Calu3 (cell line): Measurements from ENCODE around the gene PTPMT1. TPM values are rescaled to one million over a fixed set of nuclear protein-coding genes. Genes with fewer than 3 reads are reported as not detected.

Experiments used
- BruUV-seq: library from RNA; stranded (reverse); fragments of 400-500 nt; replicated peaks from 2 replicates; lab custom pipeline; 2021; lab: Mats Ljungman, UMichigan
- CTCF ChIA-PET: fragments of 300-600 bp; sonication (Branson Sonifier 250); formaldehyde crosslinking; loops from one replicate; lab custom pipeline; 2022; ENCODE audit warnings: antibody characterized with exemption; lab: Charles Lee
- DNase-seq: peaks from one replicate; pipeline ENCODE4 v3.0.0; 2022
- H3K27ac Mint-ChIP-seq: one replicate; pipeline ENCODE4 v1.8.0; 2022; ENCODE audit warnings: mixed read lengths; ENCODE audit not compliant: unreplicated experiment
- H3K27me3 Mint-ChIP-seq: one replicate; pipeline ENCODE4 v1.8.0; 2022; ENCODE audit warnings: mixed read lengths; ENCODE audit not compliant: unreplicated experiment
- H3K36me3 Mint-ChIP-seq: one replicate; pipeline ENCODE4 v1.8.0; 2022; ENCODE audit warnings: mild to moderate bottlenecking, moderate library complexity, mixed read lengths; ENCODE audit not compliant: insufficient read depth, unreplicated experiment
- H3K4me1 Mint-ChIP-seq: one replicate; pipeline ENCODE4 v1.8.0; 2022; ENCODE audit warnings: mild to moderate bottlenecking, low read depth, mixed read lengths; ENCODE audit not compliant: unreplicated experiment
- H3K4me3 Mint-ChIP-seq: one replicate; pipeline ENCODE4 v1.8.0; 2022; ENCODE audit warnings: mild to moderate bottlenecking, low read depth, moderate library complexity, mixed read lengths; ENCODE audit not compliant: unreplicated experiment
- H3K9me3 Mint-ChIP-seq: one replicate; pipeline ENCODE4 v1.8.0; 2022; ENCODE audit warnings: low read depth, mixed read lengths; ENCODE audit not compliant: unreplicated experiment
- CTCF ChIP-seq: fragments of 200-600 bp; IDR thresholded peaks from one replicate; pipeline ENCODE4 v1.8.0; 2022; ENCODE audit warnings: antibody characterized with exemption; ENCODE audit not compliant: unreplicated experiment
- intact Hi-C: fragments of 100-400 bp; cut with micrococcal nuclease; formaldehyde crosslinking; loops from one replicate; pipeline ENCODE4 v1.10.0; 2022; ENCODE audit not compliant: unreplicated experiment
- total RNA-seq: library from RNA; stranded (reverse); gene quantifications from 2 replicates; pipeline ENCODE4 v1.2.3, GENCODE V29; 2022

PTPMT1 gene
- total RNA-seq, 1 experiment from 2014 or later: 49.7 TPM

- no peaks in the 10 kb centered on the region for H3K36me3 Mint-ChIP-seq
- CTCF ChIA-PET: no interaction called here
- no peaks in the 10 kb centered on the region for H3K9me3 Mint-ChIP-seq
- no peak overlapping the region for H3K4me3 Mint-ChIP-seq
- H3K4me1 Mint-ChIP-seq: no peaks in the 10 kb centered on the region
- no peak for TF ChIP-seq CTCF
- H3K27ac Mint-ChIP-seq: no peak overlapping the region
- intact Hi-C loops: no loop called here
- H3K27me3 Mint-ChIP-seq: peaks cover 50% of the 10 kb centered on the region
- DNase-seq: no peak
- BruUV-seq: no TSS peak
Measured at GRCh38 chr11:47593492-47593933, 28.1 kb downstream of the PTPMT1 start.

- H3K27ac Mint-ChIP-seq: no peak within 1 kb of the TSS
- peaks cover 56% of the 10 kb centered on the region for H3K27me3 Mint-ChIP-seq
- BruUV-seq: no TSS peak
- no peak for TF ChIP-seq CTCF
- DNase-seq: no peak
- no peak within 1 kb of the TSS for H3K4me3 Mint-ChIP-seq
- H3K36me3 Mint-ChIP-seq: no peaks in the 10 kb centered on the region
- H3K4me1 Mint-ChIP-seq: no peaks in the 10 kb centered on the region
- intact Hi-C loops: no loop called here
- H3K9me3 Mint-ChIP-seq: no peaks in the 10 kb centered on the region
- CTCF ChIA-PET: no interaction called here
Measured at GRCh38 chr11:47593934-47594855, 28.8 kb downstream of the PTPMT1 start, which contains the start of gene C1QTNF4. Gene C1QTNF4 (minus strand): TSS chr11:47594411. CDS start chr11:47590810, 3,601 bp downstream.

GRCh38 chr11:47595029-47595428, 29.6 kb downstream of the PTPMT1 start:
- H3K9me3 Mint-ChIP-seq: no peaks in the 10 kb centered on the region
- no peaks in the 10 kb centered on the region for H3K36me3 Mint-ChIP-seq
- DNase-seq: no peak
- CTCF ChIA-PET: no interaction called here
- H3K4me1 Mint-ChIP-seq: no peaks in the 10 kb centered on the region
- H3K27ac Mint-ChIP-seq: no peak overlapping the region
- TF ChIP-seq CTCF: no peak
- H3K27me3 Mint-ChIP-seq: peaks cover 64% of the 10 kb centered on the region
- intact Hi-C loops: no loop called here
- H3K4me3 Mint-ChIP-seq: no peak overlapping the region
- BruUV-seq: no TSS peak

GRCh38 chr11:47595967-47596366, 30.6 kb downstream of the PTPMT1 start:
- intact Hi-C loops: no loop called here
- H3K27ac Mint-ChIP-seq: no peak overlapping the region
- DNase-seq: no peak
- no peaks in the 10 kb centered on the region for H3K4me1 Mint-ChIP-seq
- H3K4me3 Mint-ChIP-seq: no peak overlapping the region
- CTCF ChIA-PET: no interaction called here
- H3K27me3 Mint-ChIP-seq: peaks cover 64% of the 10 kb centered on the region
- H3K36me3 Mint-ChIP-seq: no peaks in the 10 kb centered on the region
- TF ChIP-seq CTCF: no peak
- no peaks in the 10 kb centered on the region for H3K9me3 Mint-ChIP-seq
- no TSS peak for BruUV-seq
